A673 (cell line): ENCODE data around the gene SUPT3H. TPM values are rescaled to one million over a fixed set of nuclear protein-coding genes. Genes with fewer than 3 reads are reported as not detected.

Experiments used
- BruUV-seq: library from RNA; stranded (reverse); fragments of 400-500 nt; replicated peaks from 2 replicates; lab custom pipeline; 2021; lab: Mats Ljungman, UMichigan
- CTCF ChIA-PET: fragments of 300-600 bp; sonication (Branson Sonifier 250); formaldehyde crosslinking; loops from one replicate; lab custom pipeline; 2022; ENCODE audit warnings: antibody characterized with exemption; lab: Charles Lee
- POLR2A ChIA-PET: fragments of 300-600 bp; sonication (Branson Sonifier 250); formaldehyde crosslinking; loops from one replicate; lab custom pipeline; 2022; ENCODE audit warnings: antibody characterized with exemption; ENCODE audit not compliant: low non-redundant PET; lab: Charles Lee
- DNase-seq: peaks from one replicate; pipeline ENCODE4 v3.0.0-alpha.2; 2015; ENCODE audit warnings: low spot score
- H3K27ac ChIP-seq: fragments of 200-600 bp; sonication (generic); 2 replicates; pipeline ENCODE4 v1.5.1; 2016; ENCODE audit warnings: mixed run types, low read depth, mild to moderate bottlenecking, mixed read lengths, antibody characterized with exemption, low read length; ENCODE audit not compliant: poor library complexity, severe bottlenecking
- H3K27me3 ChIP-seq: fragments of 200-600 bp; sonication (generic); replicated peaks from 2 replicates; pipeline ENCODE4 v1.6.1; 2017; ENCODE audit warnings: mixed run types, low read depth, mild to moderate bottlenecking, mixed read lengths, antibody characterized with exemption, low read length; ENCODE audit not compliant: insufficient read depth, poor library complexity
- H3K36me3 ChIP-seq: fragments of 200-600 bp; sonication (generic); 2 replicates; pipeline ENCODE4 v1.6.1; 2016; ENCODE audit warnings: mixed run types, mild to moderate bottlenecking, mixed read lengths, antibody characterized with exemption, low read length; ENCODE audit not compliant: insufficient read depth, poor library complexity, severe bottlenecking
- H3K4me1 ChIP-seq: fragments of 200-600 bp; sonication (generic); 2 replicates; pipeline ENCODE4 v1.6.1; 2017; ENCODE audit warnings: mixed run types, mild to moderate bottlenecking, mixed read lengths, antibody characterized with exemption, low read length; ENCODE audit not compliant: insufficient read depth, poor library complexity, severe bottlenecking
- H3K4me3 ChIP-seq: fragments of 200-600 bp; sonication (generic); 2 replicates; pipeline ENCODE4 v1.5.1; 2016; ENCODE audit warnings: low read depth, mixed run types, mild to moderate bottlenecking, mixed read lengths, low read length; ENCODE audit not compliant: poor library complexity, severe bottlenecking
- H3K9me3 ChIP-seq: fragments of 200-600 bp; sonication (generic); 2 replicates; pipeline ENCODE4 v1.6.1; 2016; ENCODE audit warnings: mixed run types, low read depth, mild to moderate bottlenecking, mixed read lengths, antibody characterized with exemption, low read length; ENCODE audit not compliant: poor library complexity, severe bottlenecking
- CTCF ChIP-seq: fragments of 300-800, 200-600 bp; sonication (generic); conservative IDR thresholded peaks from 2 replicates; pipeline ENCODE4 v1.5.1; 2017; ENCODE audit warnings: low read depth, mild to moderate bottlenecking, antibody characterized with exemption, low read length, moderate library complexity, mixed read lengths
- EZH2 ChIP-seq: fragments of 200-600 bp; sonication (generic); IDR thresholded peaks from 2 replicates; pipeline ENCODE4 v1.6.1; 2017; ENCODE audit warnings: borderline replicate concordance, low read depth, mild to moderate bottlenecking, mixed read lengths, antibody characterized with exemption, low read length; ENCODE audit not compliant: poor library complexity, severe bottlenecking
- intact Hi-C: fragments of 100-400 bp; cut with micrococcal nuclease; formaldehyde crosslinking; loops from one replicate; pipeline ENCODE4 v1.10.0; 2022; ENCODE audit not compliant: unreplicated experiment
- total RNA-seq: library from RNA; stranded (reverse); gene quantifications from 2 replicates; pipeline ENCODE4 v1.2.3, GENCODE V29; 2021

Gene SUPT3H
- total RNA-seq, 1 experiment from 2014 or later: 10.8 TPM

- Histone ChIP-seq H3K4me3 (no peak overlapping the region), H3K9me3 (no peaks in the 10 kb centered on the region), H3K27ac (no peak overlapping the region), H3K27me3 (no peaks in the 10 kb centered on the region), H3K4me1 (no peaks in the 10 kb centered on the region), H3K36me3 (no peaks in the 10 kb centered on the region)
- BruUV-seq: no TSS peak
- intact Hi-C loops: no loop called here
- TF ChIP-seq EZH2 (no peak), CTCF (no peak)
- DNase-seq: no peak
- POLR2A ChIA-PET: no interaction called here
- CTCF ChIA-PET: no interaction called here
Measured at GRCh38 chr6:44957156-44957555, 420.6 kb downstream of the SUPT3H start.

GRCh38 chr6:44956396-44956795 lies 421.3 kb downstream of the SUPT3H start:
- no peak overlapping the region for H3K27ac ChIP-seq
- intact Hi-C loops: no loop called here
- ChIA-PET POLR2A (no interaction called here), CTCF (no interaction called here)
- no peaks in the 10 kb centered on the region for H3K9me3 ChIP-seq
- H3K36me3 ChIP-seq: no peaks in the 10 kb centered on the region
- no peak for DNase-seq
- H3K4me3 ChIP-seq: no peak overlapping the region
- no peaks in the 10 kb centered on the region for H3K27me3 ChIP-seq
- TF ChIP-seq EZH2: no peak
- H3K4me1 ChIP-seq: no peaks in the 10 kb centered on the region
- BruUV-seq: no TSS peak

GRCh38 chr6:44955145-44955544 lies 422.6 kb downstream of the SUPT3H start:
- BruUV-seq: no TSS peak
- CTCF ChIA-PET: no interaction called here
- Histone ChIP-seq H3K4me1 (no peaks in the 10 kb centered on the region), H3K9me3 (no peaks in the 10 kb centered on the region), H3K36me3 (no peaks in the 10 kb centered on the region), H3K4me3 (no peak overlapping the region), H3K27me3 (no peaks in the 10 kb centered on the region), H3K27ac (no peak overlapping the region)
- intact Hi-C loops: no loop called here
- TF ChIP-seq EZH2: no peak
- no peak for TF ChIP-seq CTCF
- POLR2A ChIA-PET: no interaction called here
- DNase-seq: no peak

GRCh38 chr6:44954281-44954680 lies 423.5 kb downstream of the SUPT3H start:
- intact Hi-C loops: no loop called here
- H3K27ac ChIP-seq: no peak overlapping the region
- peaks cover 7% of the 10 kb centered on the region for H3K9me3 ChIP-seq
- DNase-seq: no peak
- no peaks in the 10 kb centered on the region for H3K27me3 ChIP-seq
- H3K4me3 ChIP-seq: no peak overlapping the region
- CTCF ChIA-PET: no interaction called here
- no peaks in the 10 kb centered on the region for H3K36me3 ChIP-seq
- TF ChIP-seq EZH2 (no peak), CTCF (no peak)
- H3K4me1 ChIP-seq: no peaks in the 10 kb centered on the region
- POLR2A ChIA-PET: no interaction called here
- BruUV-seq: no TSS peak
